HL-60 (cell line): ENCODE data around the gene SARDH.

Experiments
- DNase-seq, 2 experiments: peaks; one replicate each; pipeline ENCODE4 v3.0.0-alpha.2; 2010 to 2020; ENCODE audit warnings: low read depth in 1 of 2, low spot score in 1 of 2
- H3K27ac ChIP-seq: fragments of 250-450 bp; sonication (Bioruptor Pico); replicated peaks from 2 replicates; pipeline ENCODE4 v1.5.1; 2020; ENCODE audit warnings: mild to moderate bottlenecking, moderate library complexity
- H3K27me3 ChIP-seq: fragments of 250-450 bp; sonication (Bioruptor Pico); 2 replicates; pipeline ENCODE4 v1.5.1; 2021; ENCODE audit warnings: mild to moderate bottlenecking, moderate library complexity; ENCODE audit not compliant: insufficient read depth, poor library complexity, severe bottlenecking
- H3K4me3 ChIP-seq: replicated peaks from 2 replicates; pipeline ENCODE4 v1.5.1; 2011; ENCODE audit warnings: mild to moderate bottlenecking, control low read depth, low read length; ENCODE audit not compliant: insufficient read depth
- GABPA ChIP-seq: IDR thresholded peaks from 2 replicates; pipeline ENCODE4 v1.6.1; 2012; ENCODE audit warnings: low read depth
- POLR2AphosphoS5 ChIP-seq: IDR thresholded peaks from 2 replicates; pipeline ENCODE4 v1.6.1; 2012; ENCODE audit warnings: low read depth
- REST ChIP-seq: IDR thresholded peaks from 2 replicates; pipeline ENCODE4 v1.6.1; 2012; ENCODE audit warnings: low read depth; ENCODE audit not compliant: insufficient replicate concordance
- SPI1 ChIP-seq: IDR thresholded peaks from 2 replicates; pipeline ENCODE4 v1.6.1; 2012; ENCODE audit warnings: low read depth, mild to moderate bottlenecking, borderline replicate concordance
- TF ChIP-seq, protein P1 (sequence below): IDR thresholded peaks from one replicate; pipeline ENCODE4 v1.5.1; 2011; ENCODE audit warnings: low read length, control low read depth, inconsistent platforms; ENCODE audit not compliant: insufficient read depth

The SARDH gene

DNA sequence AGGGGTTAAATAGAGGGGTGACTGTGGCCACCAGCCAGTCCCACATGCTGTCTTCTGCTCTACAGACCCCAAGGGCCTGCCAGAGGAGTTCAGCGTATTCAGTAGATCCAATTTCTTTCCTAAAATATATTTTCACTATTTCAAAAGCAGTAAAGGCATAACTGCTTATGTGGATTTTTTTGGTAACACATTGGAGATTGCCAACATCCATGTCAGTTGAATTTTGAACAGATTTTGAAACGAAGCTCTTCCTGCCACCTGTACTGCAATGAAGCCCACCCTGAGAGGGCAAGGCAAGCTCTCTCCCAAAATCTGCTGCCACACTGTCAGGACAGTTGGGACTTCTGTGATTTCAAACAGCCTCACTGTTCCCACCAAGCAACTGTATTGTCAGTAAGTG is 37.1 kb upstream of the SARDH start:
- Histone ChIP-seq H3K27ac (no peak overlapping the region), H3K4me3 (no peak overlapping the region), H3K27me3 (no peaks in the 10 kb centered on the region)
- TF ChIP-seq GABPA (no peak), POLR2AphosphoS5 (no peak)
- no peak for DNase-seq

DNA sequence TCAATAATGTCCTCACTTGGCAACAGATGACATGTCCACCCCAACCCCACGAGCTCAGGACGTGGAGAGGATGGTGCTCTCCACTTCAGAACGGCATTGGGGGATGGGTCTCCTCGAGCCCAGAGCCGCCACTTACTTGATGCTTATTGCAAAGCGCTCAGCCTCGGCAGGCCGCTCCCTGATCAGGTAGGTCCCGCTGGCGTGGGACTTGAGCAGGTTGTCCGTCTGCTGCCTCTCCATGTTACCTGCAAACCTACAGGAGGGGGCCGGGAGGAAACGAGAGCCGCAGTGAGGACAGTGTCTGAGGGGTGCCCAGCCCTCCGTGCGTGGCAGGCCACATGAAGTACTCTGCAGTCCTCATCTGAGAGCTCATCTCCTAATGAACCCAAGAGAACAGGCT is 36.6 kb upstream of the SARDH start:
- no peak overlapping the region for H3K27ac ChIP-seq
- DNase-seq: no peak
- H3K4me3 ChIP-seq: no peak overlapping the region
- H3K27me3 ChIP-seq: no peaks in the 10 kb centered on the region
- TF ChIP-seq SPI1 (no peak), POLR2AphosphoS5 (no peak), REST (no peak), GABPA (no peak)
- TF ChIP-seq, protein P1, sequence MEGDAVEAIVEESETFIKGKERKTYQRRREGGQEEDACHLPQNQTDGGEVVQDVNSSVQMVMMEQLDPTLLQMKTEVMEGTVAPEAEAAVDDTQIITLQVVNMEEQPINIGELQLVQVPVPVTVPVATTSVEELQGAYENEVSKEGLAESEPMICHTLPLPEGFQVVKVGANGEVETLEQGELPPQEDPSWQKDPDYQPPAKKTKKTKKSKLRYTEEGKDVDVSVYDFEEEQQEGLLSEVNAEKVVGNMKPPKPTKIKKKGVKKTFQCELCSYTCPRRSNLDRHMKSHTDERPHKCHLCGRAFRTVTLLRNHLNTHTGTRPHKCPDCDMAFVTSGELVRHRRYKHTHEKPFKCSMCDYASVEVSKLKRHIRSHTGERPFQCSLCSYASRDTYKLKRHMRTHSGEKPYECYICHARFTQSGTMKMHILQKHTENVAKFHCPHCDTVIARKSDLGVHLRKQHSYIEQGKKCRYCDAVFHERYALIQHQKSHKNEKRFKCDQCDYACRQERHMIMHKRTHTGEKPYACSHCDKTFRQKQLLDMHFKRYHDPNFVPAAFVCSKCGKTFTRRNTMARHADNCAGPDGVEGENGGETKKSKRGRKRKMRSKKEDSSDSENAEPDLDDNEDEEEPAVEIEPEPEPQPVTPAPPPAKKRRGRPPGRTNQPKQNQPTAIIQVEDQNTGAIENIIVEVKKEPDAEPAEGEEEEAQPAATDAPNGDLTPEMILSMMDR: no peak

GRCh38 chr9:133773889-133774655 is 35.9 kb upstream of the SARDH start:
- Histone ChIP-seq H3K4me3 (no peak overlapping the region), H3K27ac (no peak overlapping the region), H3K27me3 (no peaks in the 10 kb centered on the region)
- no peak for TF ChIP-seq POLR2AphosphoS5
- no peak for TF ChIP-seq REST
- no peak for TF ChIP-seq SPI1
- TF ChIP-seq, protein P1: no peak
- TF ChIP-seq GABPA: no peak
- no peak for DNase-seq

DNA sequence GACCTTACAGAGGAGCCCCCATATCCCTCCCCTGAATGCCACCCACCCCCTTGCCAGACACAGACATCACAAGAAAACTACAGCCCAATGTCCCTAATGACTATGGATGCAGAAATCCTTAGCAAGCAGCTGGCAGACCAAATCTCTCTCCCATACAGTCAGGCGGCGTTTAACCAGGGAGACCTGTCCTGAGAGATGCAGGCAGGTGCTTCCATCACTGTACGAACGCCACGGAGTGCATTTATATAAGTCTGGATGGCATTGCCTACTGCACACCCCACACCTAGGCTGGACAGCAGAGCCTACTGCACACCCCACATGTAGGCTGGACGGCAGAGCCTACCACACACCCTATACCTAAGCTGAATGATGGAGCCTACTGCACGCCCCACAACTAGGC is 34.4 kb upstream of the SARDH start:
- H3K4me3 ChIP-seq: no peak overlapping the region
- DNase-seq: no peak
- H3K27me3 ChIP-seq: no peaks in the 10 kb centered on the region
- no peak overlapping the region for H3K27ac ChIP-seq
- no peak for TF ChIP-seq GABPA
- TF ChIP-seq REST: no peak
- no peak for TF ChIP-seq POLR2AphosphoS5
- no peak for TF ChIP-seq SPI1
- TF ChIP-seq, protein P1: no peak
